Smooth muscle cell (in vitro differentiated cells): ENCODE results near the gene SLC4A7. TPM values are rescaled to one million over a fixed set of nuclear protein-coding genes. Genes with fewer than 3 reads are reported as not detected.

Experiments
- DNase-seq: peaks from one replicate; lab custom pipeline; 2025; ENCODE audit not compliant: unreplicated experiment; lab: John Stamatoyannopoulos, UW
- H2AFZ ChIP-seq: fragments of 200-600 bp; sonication (generic); 2 replicates; pipeline ENCODE4 v1.6.0; 2016; ENCODE audit warnings: antibody characterized with exemption, low read depth, mild to moderate bottlenecking
- H3F3A ChIP-seq: fragments of 200-600 bp; sonication (generic); 2 replicates; pipeline ENCODE4 v1.6.0; 2017; ENCODE audit warnings: antibody characterized with exemption, low read depth
- H3K27ac ChIP-seq: fragments of 200-600 bp; sonication (generic); 2 replicates; pipeline ENCODE4 v1.5.1; 2016; ENCODE audit warnings: low read depth, mild to moderate bottlenecking
- H3K27me3 ChIP-seq: fragments of 200-600 bp; sonication (generic); 2 replicates; pipeline ENCODE4 v1.6.1; 2016; ENCODE audit warnings: low read depth, mild to moderate bottlenecking
- H3K36me3 ChIP-seq: fragments of 200-600 bp; sonication (generic); 2 replicates; pipeline ENCODE4 v1.5.1; 2016; ENCODE audit warnings: low read depth
- H3K4me1 ChIP-seq: fragments of 200-600 bp; sonication (generic); 2 replicates; pipeline ENCODE4 v1.5.1; 2016; ENCODE audit warnings: low read depth
- H3K4me2 ChIP-seq: fragments of 200-600 bp; sonication (generic); 2 replicates; pipeline ENCODE4 v1.6.0; 2016; ENCODE audit warnings: mild to moderate bottlenecking
- H3K4me3 ChIP-seq: fragments of 200-600 bp; sonication (generic); 2 replicates; pipeline ENCODE4 v1.5.1; 2016; ENCODE audit warnings: mild to moderate bottlenecking
- H3K79me2 ChIP-seq: fragments of 200-600 bp; sonication (generic); 2 replicates; pipeline ENCODE4 v1.6.0; 2016; ENCODE audit warnings: low read depth, mild to moderate bottlenecking
- H3K9ac ChIP-seq: fragments of 200-600 bp; sonication (generic); 2 replicates; pipeline ENCODE4 v1.6.0; 2016; ENCODE audit warnings: low read depth
- H3K9me3 ChIP-seq: fragments of 200-600 bp; sonication (generic); replicated peaks from 2 replicates; pipeline ENCODE4 v1.5.1; 2016; ENCODE audit warnings: low read depth
- H4K20me1 ChIP-seq: fragments of 200-600 bp; sonication (generic); 2 replicates; pipeline ENCODE4 v1.6.0; 2016; ENCODE audit warnings: low read depth
- CTCF ChIP-seq: fragments of 200-600 bp; sonication (generic); IDR thresholded peaks from 2 replicates; pipeline ENCODE4 v1.5.1; 2017; ENCODE audit warnings: borderline replicate concordance, mild to moderate bottlenecking, antibody characterized with exemption; ENCODE audit not compliant: insufficient read depth, poor library complexity, severe bottlenecking
- WGBS: methylation state at CpG from one replicate; pipeline ENCODE4 v1.1.7; 2016; ENCODE audit warnings: low lambda C conversion rate; 5-methylcytosine and 5-hydroxymethylcytosine counted together
- polyA plus RNA-seq: library from polyadenylated mRNA; unstranded; fragments of >200 nt; fragmentation: Nextera tagmentation; extraction: Ambion mirVana; gene quantifications from 2 replicates; pipeline ENCODE4 v1.2.1, GENCODE V29; 2016
- total RNA-seq: library from RNA; depleted of rRNA; stranded (reverse); fragments of >200 nt; gene quantifications from 2 replicates; pipeline ENCODE4 v1.2.3, GENCODE V29; 2014

SLC4A7 gene
- total and polyA plus RNA-seq, 2 experiments from 2014 or later: 13.1 to 62.8 TPM

GRCh38 chr3:27357665-27358258, 126.4 kb downstream of the SLC4A7 start:
- Histone ChIP-seq H3K9ac (no peak overlapping the region), H3K36me3 (no peaks in the 10 kb centered on the region), H3K27ac (no peak overlapping the region), H2AFZ (no peak overlapping the region), H3K9me3 (no peaks in the 10 kb centered on the region), H3F3A (no peaks in the 10 kb centered on the region), H3K79me2 (no peaks in the 10 kb centered on the region), H3K4me2 (no peak overlapping the region), H3K27me3 (no peaks in the 10 kb centered on the region), H3K4me1 (no peaks in the 10 kb centered on the region), H4K20me1 (no peaks in the 10 kb centered on the region), H3K4me3 (no peak overlapping the region)
- WGBS: 7% methylated on average over 1 of the region's 1 CpG
- TF ChIP-seq CTCF: peak; percentile 51
- DNase-seq: no peak

GRCh38 chr3:27356976-27357375, 127.2 kb downstream of the SLC4A7 start:
- no peaks in the 10 kb centered on the region for H3K4me1 ChIP-seq
- no peaks in the 10 kb centered on the region for H3K79me2 ChIP-seq
- no peaks in the 10 kb centered on the region for H3F3A ChIP-seq
- H3K36me3 ChIP-seq: no peaks in the 10 kb centered on the region
- TF ChIP-seq CTCF: no peak
- H3K4me3 ChIP-seq: no peak overlapping the region
- H4K20me1 ChIP-seq: no peaks in the 10 kb centered on the region
- H3K27me3 ChIP-seq: no peaks in the 10 kb centered on the region
- no peaks in the 10 kb centered on the region for H3K9me3 ChIP-seq
- H2AFZ ChIP-seq: no peak overlapping the region
- no peak overlapping the region for H3K4me2 ChIP-seq
- no peak overlapping the region for H3K27ac ChIP-seq
- no peak for DNase-seq
- H3K9ac ChIP-seq: no peak overlapping the region
- 61% methylated on average over 3 of the region's 3 CpGs for WGBS

- Histone ChIP-seq H3K4me2 (no peak overlapping the region), H3K4me3 (no peak overlapping the region), H3K27ac (no peak overlapping the region), H3K9ac (no peak overlapping the region), H3K9me3 (no peaks in the 10 kb centered on the region), H3K36me3 (no peaks in the 10 kb centered on the region), H3F3A (no peaks in the 10 kb centered on the region), H3K79me2 (no peaks in the 10 kb centered on the region), H2AFZ (no peak overlapping the region), H4K20me1 (no peaks in the 10 kb centered on the region), H3K27me3 (no peaks in the 10 kb centered on the region), H3K4me1 (no peaks in the 10 kb centered on the region)
- DNase-seq: no peak
- 91% methylated on average over 4 of the region's 4 CpGs for WGBS
- no peak for TF ChIP-seq CTCF
Measured at GRCh38 chr3:27354588-27355203, 129.5 kb downstream of the SLC4A7 start.

GRCh38 chr3:27354161-27354560, 130.0 kb downstream of the SLC4A7 start:
- no peak for DNase-seq
- Histone ChIP-seq H3K27me3 (no peaks in the 10 kb centered on the region), H3F3A (no peaks in the 10 kb centered on the region)

More at GRCh38 chr3:27354161-27354560, 130.0 kb downstream of the SLC4A7 start:
- TF ChIP-seq CTCF: no peak
- Histone ChIP-seq H3K9me3 (no peaks in the 10 kb centered on the region), H3K9ac (no peak overlapping the region), H3K4me3 (no peak overlapping the region), H3K4me2 (no peak overlapping the region), H3K27ac (no peak overlapping the region), H2AFZ (no peak overlapping the region), H3K36me3 (no peaks in the 10 kb centered on the region), H3K79me2 (no peaks in the 10 kb centered on the region), H4K20me1 (no peaks in the 10 kb centered on the region), H3K4me1 (no peaks in the 10 kb centered on the region)
- WGBS: 73% methylated on average over 5 of the region's 5 CpGs
